ENCODE results near the gene SLC25A30. TPM values are rescaled to one million over a fixed set of nuclear protein-coding genes. Genes with fewer than 3 reads are reported as not detected.

Gene SLC25A30
- total and polyA plus RNA-seq, 2 donors (not counting 1 experiment from before 2014, with no cell fraction given) = 11.2 to 16.9 TPM

DNA sequence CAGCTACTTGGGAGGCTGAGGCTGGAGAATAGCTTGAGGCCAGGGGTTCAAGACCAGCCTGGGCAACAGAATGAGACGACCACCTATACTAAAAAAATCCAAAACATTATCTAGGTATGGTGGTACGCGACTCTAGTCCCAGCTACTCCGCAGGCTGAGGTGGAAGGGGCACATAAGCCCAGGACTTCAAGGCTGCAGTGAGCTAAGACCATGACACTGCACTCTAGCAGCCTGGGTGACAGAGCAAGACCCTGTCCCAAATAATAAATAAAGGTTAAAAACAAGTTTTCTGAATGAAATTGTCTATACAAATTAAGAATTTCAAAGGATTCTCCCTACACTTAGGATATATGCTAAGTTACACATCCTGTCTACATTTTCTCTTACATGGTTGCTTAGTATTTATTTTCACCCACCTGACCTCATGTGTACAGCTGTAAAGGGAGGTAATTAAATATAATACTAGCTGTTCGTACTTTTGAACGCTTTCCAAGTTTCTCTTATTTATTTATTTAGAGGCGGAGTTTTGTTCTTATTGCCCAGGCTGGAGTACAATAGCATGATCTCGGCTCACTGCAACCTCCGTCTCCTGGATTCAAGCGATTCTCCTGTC, 1.6 kb downstream of the SLC25A30 start:
- CTCF ChIA-PET = interaction anchor here (1.3 to 4.2 kb wide), 3 partner anchors 23 to 48 kb away, joined by 3 to 27 read pairs (median 13); partner anchors contain the start of gene COG3
- H3K27ac Mint-ChIP-seq = peak overlapping the region; percentile 96
- H3K9me3 ChIP-seq (ENCODE audit: control extremely low read depth in 1 of 3, control insufficient read depth in 2 of 3, insufficient read depth in 1 of 3, low read length in 2 of 3) = no peaks in the 10 kb centered on the region
- peak overlapping the region; percentile 97 for H3K4me3 Mint-ChIP-seq
- H3K79me2 ChIP-seq (ENCODE audit: control insufficient read depth, insufficient read depth, low read length) = peaks cover 46% of the 10 kb centered on the region
- peak overlapping the region; percentile 91 for H2AFZ ChIP-seq (ENCODE audit: insufficient read depth, low read depth, low read length, poor library complexity, severe bottlenecking)
- peak overlapping the region; percentile 68 to 91 (median 90) for H3K4me3 ChIP-seq (ENCODE audit: control extremely low read depth in 1 of 5, extremely low read depth in 1 of 5, insufficient read depth in 1 of 5, low read depth in 2 of 5, low read length in 4 of 5)
- intact Hi-C loops (cut with micrococcal nuclease) = loop anchor here (1.0 to 5.0 kb wide), 5 partner anchors 294 to 766 kb away; partner anchors contain the start of genes GPALPP1, GTF2F2, LCP1 and NUFIP1
- H3K36me3 ChIP-seq (replicated peaks in 1 of 2; ENCODE audit: control extremely low read depth in 1 of 2, control insufficient read depth in 1 of 2, extremely low read depth in 1 of 2, insufficient read depth in 2 of 2, low read length in 1 of 2) = peaks cover 0 to 6% of the 10 kb centered on the region in 2 experiments
- peaks cover 23% of the 10 kb centered on the region for H3K4me1 Mint-ChIP-seq
- no peaks in the 10 kb centered on the region for H3K27me3 Mint-ChIP-seq
- POLR2A ChIA-PET = interaction anchor here (1.3 kb wide), 1 partner anchor 76 kb away, joined by 5 read pairs; the partner anchor contains the start of gene TPT1
- peak overlapping the region; percentile 70 to 87 for H3K27ac ChIP-seq (ENCODE audit: low read length in 2 of 2)
- DNase-seq = no peak
- TF ChIP-seq, protein P1, sequence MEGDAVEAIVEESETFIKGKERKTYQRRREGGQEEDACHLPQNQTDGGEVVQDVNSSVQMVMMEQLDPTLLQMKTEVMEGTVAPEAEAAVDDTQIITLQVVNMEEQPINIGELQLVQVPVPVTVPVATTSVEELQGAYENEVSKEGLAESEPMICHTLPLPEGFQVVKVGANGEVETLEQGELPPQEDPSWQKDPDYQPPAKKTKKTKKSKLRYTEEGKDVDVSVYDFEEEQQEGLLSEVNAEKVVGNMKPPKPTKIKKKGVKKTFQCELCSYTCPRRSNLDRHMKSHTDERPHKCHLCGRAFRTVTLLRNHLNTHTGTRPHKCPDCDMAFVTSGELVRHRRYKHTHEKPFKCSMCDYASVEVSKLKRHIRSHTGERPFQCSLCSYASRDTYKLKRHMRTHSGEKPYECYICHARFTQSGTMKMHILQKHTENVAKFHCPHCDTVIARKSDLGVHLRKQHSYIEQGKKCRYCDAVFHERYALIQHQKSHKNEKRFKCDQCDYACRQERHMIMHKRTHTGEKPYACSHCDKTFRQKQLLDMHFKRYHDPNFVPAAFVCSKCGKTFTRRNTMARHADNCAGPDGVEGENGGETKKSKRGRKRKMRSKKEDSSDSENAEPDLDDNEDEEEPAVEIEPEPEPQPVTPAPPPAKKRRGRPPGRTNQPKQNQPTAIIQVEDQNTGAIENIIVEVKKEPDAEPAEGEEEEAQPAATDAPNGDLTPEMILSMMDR (IDR thresholded peaks at IDR 0.05) = no peak
- no peak for TF ChIP-seq EZH2 (IDR thresholded peaks at IDR 0.05; ENCODE audit: borderline replicate concordance, insufficient read depth, low read depth, low read length, poor library complexity, severe bottlenecking)
- peak overlapping the region; percentile 82 for H3K4me2 ChIP-seq (replicated peaks; ENCODE audit: low read depth, low read length, poor library complexity, severe bottlenecking)
- WGBS (ENCODE audit: insufficient coverage) = no CpG with 5 or more reads among the region's 10 CpGs
- H4K20me1 ChIP-seq (ENCODE audit: control insufficient read depth, insufficient read depth, low read length, poor library complexity, severe bottlenecking) = peaks cover 34% of the 10 kb centered on the region
- no peak for ATAC-seq (ENCODE audit: low read depth)
- H3K4me1 ChIP-seq (ENCODE audit: control insufficient read depth in 2 of 2, insufficient read depth in 2 of 2, low read length in 2 of 2) = peaks cover 9 to 11% of the 10 kb centered on the region in 2 donors
- peak overlapping the region; percentile 88 for H3K9ac ChIP-seq (ENCODE audit: low read length)
- H3K27me3 ChIP-seq (replicated peaks in 1 of 4; ENCODE audit: control extremely low read depth in 1 of 4, control insufficient read depth in 3 of 4, insufficient read depth in 4 of 4, low read length in 3 of 4) = no peaks in the 10 kb centered on the region
- H3K9me3 Mint-ChIP-seq (ENCODE audit: insufficient read depth) = no peaks in the 10 kb centered on the region

DNA sequence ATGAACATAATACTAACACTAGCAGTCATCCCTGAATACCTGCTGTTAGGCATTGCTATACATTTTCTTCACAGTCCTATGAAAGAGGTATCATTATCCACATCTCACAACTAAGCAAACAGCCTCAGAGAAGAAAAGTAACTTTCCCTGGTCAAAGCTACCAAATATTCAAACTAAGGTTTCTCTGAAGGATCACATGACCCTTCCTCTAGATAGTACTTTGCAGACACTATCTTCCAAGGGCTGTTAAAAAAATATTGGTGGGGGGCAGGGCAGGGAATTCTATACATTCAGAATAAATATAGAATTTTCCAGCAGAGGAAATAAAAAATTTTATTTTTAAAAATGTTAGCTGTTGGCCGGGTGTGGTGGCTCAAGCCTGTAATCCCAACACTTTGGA, 3.1 kb downstream of the SLC25A30 start:
- TF ChIP-seq EZH2 (IDR thresholded peaks at IDR 0.05; ENCODE audit: borderline replicate concordance, insufficient read depth, low read depth, low read length, poor library complexity, severe bottlenecking) = no peak
- TF ChIP-seq, protein P1 (IDR thresholded peaks at IDR 0.05) = no peak
- Mint-ChIP-seq H3K27me3 (no peaks in the 10 kb centered on the region), H3K27ac (peak overlapping the region; percentile 71), H3K9me3 (ENCODE audit: insufficient read depth) (no peaks in the 10 kb centered on the region), H3K4me3 (peak overlapping the region; percentile 56), H3K4me1 (peaks cover 29% of the 10 kb centered on the region)
- H3K4me2 ChIP-seq (replicated peaks; ENCODE audit: low read depth, low read length, poor library complexity, severe bottlenecking) = no peak overlapping the region
- ATAC-seq (ENCODE audit: low read depth) = no peak
- peaks cover 0 to 11% of the 10 kb centered on the region in 2 experiments for H3K36me3 ChIP-seq (replicated peaks in 1 of 2; ENCODE audit: control extremely low read depth in 1 of 2, control insufficient read depth in 1 of 2, extremely low read depth in 1 of 2, insufficient read depth in 2 of 2, low read length in 1 of 2)
- peaks cover 9 to 11% of the 10 kb centered on the region in 2 donors for H3K4me1 ChIP-seq (ENCODE audit: control insufficient read depth in 2 of 2, insufficient read depth in 2 of 2, low read length in 2 of 2)
- no peak for DNase-seq
- peaks cover 34% of the 10 kb centered on the region for H4K20me1 ChIP-seq (ENCODE audit: control insufficient read depth, insufficient read depth, low read length, poor library complexity, severe bottlenecking)
- ChIA-PET POLR2A (no interaction called here), CTCF (interaction anchor here (4.2 kb wide), 1 partner anchor 21 kb away, joined by 27 read pairs; no protein-coding TSS in a partner anchor)
- H2AFZ ChIP-seq (ENCODE audit: insufficient read depth, low read depth, low read length, poor library complexity, severe bottlenecking) = no peak overlapping the region
- no peak overlapping the region for H3K9ac ChIP-seq (ENCODE audit: low read length)
- peaks cover 61% of the 10 kb centered on the region for H3K79me2 ChIP-seq (ENCODE audit: control insufficient read depth, insufficient read depth, low read length)
- H3K27ac ChIP-seq (ENCODE audit: low read length in 2 of 2) = no peak overlapping the region
- 100% methylated on average over 1 of the region's 1 CpG for WGBS (ENCODE audit: insufficient coverage)
- intact Hi-C loops (cut with micrococcal nuclease) = loop anchor here (5.0 kb wide), 4 partner anchors 293 to 767 kb away; partner anchors contain the start of genes GPALPP1, GTF2F2, LCP1 and NUFIP1
- no peaks in the 10 kb centered on the region for H3K27me3 ChIP-seq (replicated peaks in 1 of 4; ENCODE audit: control extremely low read depth in 1 of 4, control insufficient read depth in 3 of 4, insufficient read depth in 4 of 4, low read length in 3 of 4)
- no peak overlapping the region for H3K4me3 ChIP-seq (ENCODE audit: control extremely low read depth in 1 of 5, extremely low read depth in 1 of 5, insufficient read depth in 1 of 5, low read depth in 2 of 5, low read length in 4 of 5)
- H3K9me3 ChIP-seq (ENCODE audit: control extremely low read depth in 1 of 3, control insufficient read depth in 2 of 3, insufficient read depth in 1 of 3, low read length in 2 of 3) = no peaks in the 10 kb centered on the region

Measured in B cell (primary cell).